22Rv1 (cell line): ENCODE measurements around the gene ZNF827.

Experiments
- CTCF ChIP-seq: fragments of 450-650 bp; IDR thresholded peaks from 2 replicates; pipeline ENCODE4 v1.5.1; 2017; ENCODE audit warnings: mild to moderate bottlenecking
- ZFX ChIP-seq: fragments of 450-650 bp; IDR thresholded peaks from 2 replicates; pipeline ENCODE4 v1.6.1; 2017; ENCODE audit warnings: antibody characterized with exemption, borderline replicate concordance

DNA sequence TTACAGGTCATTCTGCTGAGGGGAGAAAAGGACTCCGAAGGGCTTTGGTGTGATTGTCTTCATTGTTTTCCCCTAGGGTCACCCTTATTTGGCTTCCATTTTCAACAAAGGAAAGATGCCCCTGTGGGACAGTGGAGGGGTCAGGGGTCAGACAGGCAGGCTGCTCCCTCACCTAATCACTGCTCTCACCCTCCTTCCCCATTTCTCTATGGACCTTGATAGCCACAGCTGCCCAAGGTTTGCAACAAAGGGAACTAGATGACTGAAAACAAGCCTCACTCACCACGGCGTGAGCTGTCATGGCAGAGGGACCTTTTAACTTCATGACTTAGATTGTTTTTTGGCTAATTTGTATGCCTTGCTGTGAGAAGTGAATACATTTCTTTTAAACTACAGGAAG, 218.0 kb downstream of the ZNF827 start:
- TF ChIP-seq CTCF, result no peak
- TF ChIP-seq ZFX, result no peak
